ENCODE measurements around the gene CTSF.

Gene CTSF

DNA sequence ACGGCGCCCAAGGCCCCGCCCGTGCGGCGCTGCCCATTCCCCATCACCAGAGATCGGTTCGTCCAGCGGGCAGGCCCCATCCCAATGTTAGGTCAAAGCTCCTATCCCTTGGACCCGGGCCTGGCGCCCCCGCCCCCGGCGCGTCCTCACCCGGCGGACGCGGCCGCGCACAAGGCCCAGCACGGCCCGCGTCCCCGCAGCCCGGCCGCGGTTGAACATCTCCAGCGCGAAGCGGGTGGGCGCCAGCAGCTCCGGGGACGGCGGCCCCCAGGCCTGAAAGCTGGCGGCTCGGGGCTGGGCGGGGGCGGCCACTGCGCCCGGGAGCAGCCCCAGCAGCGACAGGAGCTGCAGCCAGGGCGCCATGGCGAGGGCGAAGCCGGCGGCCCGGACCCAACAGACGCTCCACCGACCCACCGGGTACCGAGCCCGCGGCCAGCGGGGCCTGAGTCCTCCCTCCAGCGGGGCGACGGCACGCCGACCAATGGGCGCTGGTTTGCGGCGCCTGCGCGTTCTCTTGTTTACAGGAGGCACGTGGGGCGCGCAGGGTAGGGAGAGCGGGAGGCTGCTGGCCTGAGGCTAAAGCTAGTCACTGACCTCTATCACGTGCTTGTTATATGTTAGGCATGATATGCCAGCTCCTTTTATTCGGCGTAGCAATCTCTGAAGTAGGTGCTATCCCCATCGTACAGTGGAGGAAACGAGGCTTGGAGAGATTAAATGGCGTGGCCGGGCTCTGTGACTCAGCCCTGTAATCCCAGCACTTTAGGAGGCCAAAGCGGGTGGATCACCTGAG lies at the start of gene CTSF:
TSS of gene CTSF (minus strand) at position 483 of the 793 bp plus-strand sequence. CDS start at position 363, 120 bp downstream.
- no peak for TF ChIP-seq CTCF (IDR thresholded peaks at IDR 0.05)
- H3K27me3 Mint-ChIP-seq (ENCODE audit: low read depth, poor library complexity) = peaks cover 8% of the 10 kb centered on the region
- no peak within 1 kb of the TSS for H3K4me3 Mint-ChIP-seq
- H3K4me1 Mint-ChIP-seq = peaks cover 22% of the 10 kb centered on the region
- H3K9me3 Mint-ChIP-seq = peaks cover under 1% of the 10 kb centered on the region
- H3K36me3 Mint-ChIP-seq (ENCODE audit: low read depth) = no peaks in the 10 kb centered on the region
- no peak within 1 kb of the TSS for H3K27ac Mint-ChIP-seq
- DNase-seq = no peak

- peaks cover 43% of the 10 kb centered on the region for H3K4me1 Mint-ChIP-seq
- peak overlapping the region; percentile 96 for H3K4me3 Mint-ChIP-seq
- peak overlapping the region; percentile 100 for H3K27ac Mint-ChIP-seq
- no peaks in the 10 kb centered on the region for H3K9me3 Mint-ChIP-seq
- H3K36me3 Mint-ChIP-seq (ENCODE audit: low read depth) = peaks cover 36% of the 10 kb centered on the region
- peaks cover 8% of the 10 kb centered on the region for H3K27me3 Mint-ChIP-seq (ENCODE audit: low read depth, poor library complexity)
- DNase-seq = no peak
- TF ChIP-seq CTCF (IDR thresholded peaks at IDR 0.05) = no peak
Observed at GRCh38 chr11:66617155-66617834, 48.9 kb upstream of the CTSF start.

DNA sequence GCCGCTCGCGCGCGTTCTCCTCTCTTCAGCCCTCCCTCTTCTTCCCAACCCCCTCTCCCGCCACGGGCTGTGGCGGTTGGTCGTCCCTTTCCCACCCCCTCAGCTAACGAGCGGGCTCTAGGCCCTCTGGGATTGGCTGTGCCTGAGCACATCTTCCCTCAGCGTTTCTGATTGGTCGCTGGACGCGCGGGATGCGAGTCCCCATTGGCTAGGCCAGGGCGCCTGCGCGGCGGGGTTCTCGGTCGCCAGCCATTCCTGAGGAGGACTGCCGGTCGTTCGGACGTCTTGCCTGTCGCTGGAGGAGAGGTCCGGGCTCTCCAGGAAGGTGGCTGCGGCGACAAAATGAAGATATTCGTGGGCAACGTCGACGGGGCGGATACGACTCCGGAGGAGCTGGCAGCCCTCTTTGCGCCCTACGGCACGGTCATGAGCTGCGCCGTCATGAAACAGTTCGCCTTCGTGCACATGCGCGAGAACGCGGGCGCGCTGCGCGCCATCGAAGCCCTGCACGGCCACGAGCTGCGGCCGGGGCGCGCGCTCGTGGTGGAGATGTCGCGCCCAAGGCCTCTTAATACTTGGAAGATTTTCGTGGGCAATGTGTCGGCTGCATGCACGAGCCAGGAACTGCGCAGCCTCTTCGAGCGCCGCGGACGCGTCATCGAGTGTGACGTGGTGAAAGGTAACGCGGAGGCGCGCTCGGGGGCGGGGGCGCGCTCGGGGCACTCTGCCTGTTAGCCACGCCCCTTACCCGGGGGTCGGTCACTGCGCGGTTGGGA lies 48.2 kb upstream of the CTSF start, which contains the start of gene RBM14:
TSS of gene RBM14 (plus strand) at position 252 of the 776 bp plus-strand sequence. CDS start at position 343, 91 bp downstream.
- peak within 1 kb of the TSS; percentile 96 for H3K4me3 Mint-ChIP-seq
- TF ChIP-seq CTCF (IDR thresholded peaks at IDR 0.05) = no peak

DNA sequence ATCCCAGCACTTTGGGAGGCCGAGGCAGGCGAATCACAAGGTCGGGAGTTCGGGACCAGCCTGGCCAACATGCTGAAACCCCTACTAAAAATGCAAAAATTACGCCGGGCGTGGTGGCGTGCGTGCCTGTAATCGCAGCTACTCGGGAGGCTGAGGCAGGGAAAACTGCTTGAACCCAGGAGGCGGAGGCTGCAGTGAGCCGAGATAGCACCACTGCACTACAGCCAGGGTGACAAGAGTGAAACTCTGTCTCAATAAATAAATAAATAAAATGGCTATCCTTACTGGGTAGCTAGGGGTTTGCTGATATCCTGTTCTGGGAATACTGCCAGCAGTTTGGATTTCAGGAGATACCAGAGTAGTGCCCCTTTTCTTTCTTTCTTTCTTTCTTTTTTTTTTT lies 45.7 kb upstream of the CTSF start:
- Mint-ChIP-seq H3K27ac (no peak overlapping the region), H3K36me3 (ENCODE audit: low read depth) (peaks cover 24% of the 10 kb centered on the region), H3K4me3 (no peak overlapping the region)

More for the DNA sequence above, 48.2 kb upstream of the CTSF start, which contains the start of gene RBM14:
- H3K4me1 Mint-ChIP-seq = peaks cover 43% of the 10 kb centered on the region
- H3K27me3 Mint-ChIP-seq (ENCODE audit: low read depth, poor library complexity) = peaks cover 8% of the 10 kb centered on the region
- peak within 1 kb of the TSS; percentile 100 for H3K27ac Mint-ChIP-seq
- H3K9me3 Mint-ChIP-seq = no peaks in the 10 kb centered on the region
- DNase-seq = peak; percentile 97
- peaks cover 35% of the 10 kb centered on the region for H3K36me3 Mint-ChIP-seq (ENCODE audit: low read depth)

DNA sequence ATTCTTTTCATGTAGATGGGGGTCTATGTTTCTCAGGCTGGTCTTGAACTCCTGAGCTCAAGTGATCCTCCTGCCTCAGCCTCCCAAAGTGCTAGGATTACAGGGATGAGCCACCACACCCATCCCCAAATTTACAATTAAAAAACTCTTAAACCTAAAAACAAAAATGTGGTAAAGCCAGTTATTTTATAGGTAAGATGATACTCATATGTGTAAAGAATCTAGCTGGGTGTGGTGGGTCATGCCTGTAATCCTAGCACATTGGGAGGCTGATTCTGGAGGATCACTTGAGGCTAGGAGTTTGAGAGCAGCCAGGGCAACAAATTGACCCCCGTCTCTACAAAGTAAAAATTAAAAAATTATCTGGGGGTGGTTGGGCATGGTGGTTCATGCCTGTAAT lies 44.1 kb upstream of the CTSF start:
- H3K36me3 Mint-ChIP-seq (ENCODE audit: low read depth) = peaks cover 16% of the 10 kb centered on the region
- no peak for TF ChIP-seq CTCF (IDR thresholded peaks at IDR 0.05)
- H3K4me3 Mint-ChIP-seq = no peak overlapping the region
- H3K9me3 Mint-ChIP-seq = peaks cover 7% of the 10 kb centered on the region
- DNase-seq = no peak
- H3K4me1 Mint-ChIP-seq = peaks cover 12% of the 10 kb centered on the region
- no peak overlapping the region for H3K27ac Mint-ChIP-seq
- H3K27me3 Mint-ChIP-seq (ENCODE audit: low read depth, poor library complexity) = peaks cover 4% of the 10 kb centered on the region

More for the DNA sequence above, 45.7 kb upstream of the CTSF start:
- Mint-ChIP-seq H3K9me3 (peaks cover 4% of the 10 kb centered on the region), H3K27me3 (ENCODE audit: low read depth, poor library complexity) (peaks cover 8% of the 10 kb centered on the region), H3K4me1 (peaks cover 27% of the 10 kb centered on the region)
- DNase-seq = no peak
- no peak for TF ChIP-seq CTCF (IDR thresholded peaks at IDR 0.05)

All from nephron progenitor cell (in vitro differentiated cells).